Stimulated activated CD8-positive, alpha-beta memory T cell treated with anti-CD3 and anti-CD28 coated beads, Interleukin-12 subunit alpha, Interleukin-12 subunit beta, amount 100 ng/mL, for 24 hours (primary cell): Measurements from ENCODE around the gene UMPS.
"Not testable (repeated sequence)": the region's sequence is repeated elsewhere in the genome, so short reads cannot be mapped to it uniquely, and the experiment has no call there.

Source experiments
- DNase-seq: peaks from one replicate; pipeline ENCODE4 v3.0.0-alpha.2; 2020; ENCODE audit errors: extremely low read depth

UMPS gene

GRCh38 chr3:124707223-124707622 is 23.0 kb upstream of the UMPS start:
- DNase-seq: not testable (repeated sequence)

DNA sequence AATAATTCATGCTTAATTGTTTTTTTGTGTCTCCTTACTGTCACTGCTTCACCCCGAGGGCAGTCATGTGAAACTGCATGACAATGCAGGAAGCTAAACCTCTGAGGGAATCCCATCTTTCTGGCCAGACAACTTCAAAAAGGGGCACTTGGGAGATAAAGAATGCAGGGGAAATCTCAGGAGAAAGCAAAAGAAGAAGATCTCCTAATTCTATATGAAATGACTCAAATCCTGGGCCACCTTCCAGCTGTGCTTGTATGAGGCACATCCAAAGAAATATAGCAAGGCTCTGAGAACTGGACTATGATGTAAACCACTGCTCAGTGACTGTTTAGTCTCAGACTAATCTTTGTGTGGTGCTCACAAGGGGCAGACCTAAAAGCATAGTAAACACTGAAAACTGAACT is 22.6 kb upstream of the UMPS start:
- DNase-seq: no peak

GRCh38 chr3:124714223-124714853 is 15.9 kb upstream of the UMPS start:
- DNase-seq: no peak

DNA sequence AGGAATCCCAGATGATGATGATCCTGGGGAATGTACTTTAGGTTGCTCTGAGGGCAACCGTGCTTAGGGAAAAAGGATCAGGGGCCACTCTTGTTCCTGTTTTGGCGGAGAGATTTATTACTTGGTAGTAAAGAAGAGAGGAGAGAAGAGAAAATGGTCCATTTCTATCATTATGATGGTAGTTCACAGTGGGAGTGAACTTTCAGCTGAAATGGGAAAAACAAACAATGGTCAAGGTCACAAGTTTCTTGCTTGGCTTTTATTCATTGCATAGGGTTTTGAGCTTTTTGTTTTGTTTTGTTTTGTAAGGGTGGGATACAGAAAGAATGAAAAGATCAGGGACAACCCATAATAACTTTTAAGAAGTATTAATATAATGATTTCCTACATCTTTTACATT is 7.7 kb upstream of the UMPS start:
- DNase-seq: no peak

GRCh38 chr3:124730941-124731297 is 667 bp downstream of the UMPS start:
- no peak for DNase-seq

GRCh38 chr3:124731760-124732159 is 1.5 kb downstream of the UMPS start:
- no peak for DNase-seq

- DNase-seq: no peak
Measured at GRCh38 chr3:124741027-124741426, 10.8 kb downstream of the UMPS start.

DNA sequence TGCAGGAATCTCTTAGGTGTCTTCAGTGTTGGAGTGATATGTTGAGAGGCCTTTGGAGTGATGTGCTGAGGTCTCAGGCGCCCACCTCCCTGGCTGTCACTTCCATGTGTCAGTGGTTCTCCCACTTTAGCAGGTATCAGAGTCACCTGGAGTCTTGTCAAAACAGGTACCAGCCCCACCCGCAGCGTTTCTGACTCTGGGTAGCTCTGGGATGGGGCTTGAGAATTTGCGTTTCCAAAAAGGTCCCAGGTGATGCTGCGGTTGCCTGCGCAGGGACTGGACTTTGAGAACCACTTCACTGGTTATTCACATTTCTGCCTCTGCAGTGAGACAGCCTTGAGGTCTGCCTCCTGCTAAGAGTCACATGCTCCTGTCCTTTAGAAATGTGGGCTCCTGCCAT is 15.5 kb downstream of the UMPS start:
- DNase-seq: no peak

DNA sequence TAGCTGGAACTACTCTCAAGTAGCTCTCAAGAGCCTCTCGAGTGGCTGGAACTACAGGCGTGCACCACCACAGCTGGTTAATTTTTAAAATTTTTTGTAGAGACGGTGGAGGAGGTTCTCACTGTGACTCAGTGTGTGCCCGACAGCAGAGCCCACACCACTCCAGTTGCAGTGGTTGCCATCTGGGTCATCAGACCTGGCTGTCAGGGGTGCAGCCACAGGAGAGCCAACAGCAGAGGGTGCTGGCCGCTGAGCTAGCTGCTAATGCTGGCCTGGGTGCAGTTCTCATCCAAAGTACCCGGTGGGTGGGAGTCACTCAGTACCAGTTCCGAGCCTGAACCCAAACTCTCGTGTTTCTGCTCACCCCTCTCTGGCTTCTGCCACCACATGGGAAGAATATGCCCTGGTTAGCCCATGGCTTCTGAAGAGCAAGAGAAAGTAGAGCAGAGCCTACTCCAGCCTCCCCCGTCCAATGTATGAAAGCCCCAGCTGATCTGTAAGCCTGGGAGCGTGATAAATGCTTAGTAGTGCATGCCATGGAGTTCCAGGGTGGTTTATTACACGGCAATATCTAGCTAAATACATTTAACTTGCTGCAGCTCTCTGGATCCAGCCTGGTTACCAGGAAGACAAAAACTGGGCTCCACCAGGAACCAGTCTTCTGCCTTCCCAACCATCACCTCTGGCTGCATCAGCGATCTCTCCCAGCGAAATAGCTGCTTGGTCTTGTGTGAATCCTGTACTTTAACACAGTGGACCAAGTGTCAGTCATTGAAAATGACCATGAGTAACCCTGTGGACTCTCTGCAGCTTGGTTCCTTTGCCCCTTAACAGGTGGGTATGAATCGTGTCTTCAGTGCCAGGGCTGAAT is 17.1 kb downstream of the UMPS start:
- no peak for DNase-seq

GRCh38 chr3:124748560-124749198 is 18.4 kb downstream of the UMPS start:
- no peak for DNase-seq

DNA sequence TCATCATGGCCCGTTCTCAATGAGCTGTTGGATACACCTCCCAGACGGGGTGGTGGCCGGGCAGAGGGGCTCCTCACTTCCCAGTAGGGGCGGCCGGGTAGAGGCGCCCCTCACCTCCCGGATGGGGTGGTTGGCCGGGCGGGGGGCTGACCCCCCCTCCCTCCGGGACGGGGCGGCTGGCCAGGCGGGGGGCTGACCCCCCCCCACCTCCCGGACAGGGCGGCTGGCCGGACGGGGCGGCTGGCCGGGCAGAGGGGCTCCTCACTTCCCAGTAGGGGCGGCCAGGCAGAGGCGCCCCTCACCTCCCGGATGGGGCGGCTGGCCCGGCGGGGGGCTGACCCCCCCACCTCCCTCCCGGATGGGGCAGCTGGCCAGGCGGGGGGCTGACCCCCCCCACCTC is 19.6 kb downstream of the UMPS start:
- not testable (repeated sequence) for DNase-seq

DNA sequence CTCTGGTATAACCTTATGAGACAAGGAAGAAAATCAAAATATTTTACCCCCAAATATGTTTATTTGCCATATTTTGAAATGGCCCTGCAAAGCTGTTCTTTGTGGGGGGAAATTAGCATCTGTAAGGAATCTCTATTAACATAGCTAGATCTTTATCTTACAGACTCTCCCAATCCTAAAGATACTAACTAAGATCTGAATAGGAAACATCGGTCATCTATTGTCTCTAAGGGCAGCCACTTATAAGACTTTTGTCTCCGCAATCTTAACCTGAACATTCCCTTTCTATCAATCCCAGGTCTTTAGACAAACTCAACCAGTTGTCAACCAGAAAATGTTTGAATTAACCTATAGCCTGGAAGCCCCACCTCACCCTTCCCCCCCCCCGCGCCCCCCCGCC is 21.2 kb downstream of the UMPS start:
- DNase-seq: no peak

DNA sequence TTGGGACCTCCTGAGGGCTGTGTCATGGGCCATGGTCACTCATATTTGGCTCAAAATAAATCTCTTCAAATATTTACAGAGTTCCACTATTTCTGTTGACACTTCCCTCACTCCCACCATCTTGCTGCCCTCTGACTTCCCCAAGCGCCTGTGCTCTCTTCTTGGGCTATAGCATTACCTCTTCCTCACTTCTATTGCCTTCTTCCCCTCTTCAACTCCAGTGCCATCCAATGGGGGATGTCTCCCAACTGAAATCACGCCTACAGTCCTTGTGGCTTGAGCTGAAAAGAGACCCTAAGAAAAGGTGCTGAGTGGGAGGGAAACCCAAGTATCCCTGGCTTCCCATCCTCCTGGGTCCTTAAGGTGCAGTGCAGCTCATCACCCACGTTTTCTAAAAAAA is 21.8 kb downstream of the UMPS start:
- no peak for DNase-seq

DNA sequence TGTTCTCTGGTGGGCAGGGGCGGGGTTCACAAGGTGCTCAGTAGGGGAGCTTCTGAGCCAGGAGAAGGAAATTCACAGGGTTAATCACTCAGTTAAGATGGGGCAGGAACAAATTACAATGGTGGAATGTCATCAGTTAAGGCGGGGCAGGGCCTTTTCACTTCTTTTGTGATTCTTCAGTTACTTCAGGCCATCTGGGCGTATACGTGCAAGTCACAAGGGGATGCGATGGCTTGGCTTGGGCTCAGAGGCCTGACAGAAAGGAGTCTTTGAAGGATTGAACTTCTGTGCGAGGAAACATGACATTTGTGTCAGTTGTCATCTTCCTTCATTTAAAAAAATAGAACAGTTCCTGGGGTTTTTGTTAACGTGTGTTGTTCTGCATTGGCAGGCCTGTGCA is 27.7 kb downstream of the UMPS start:
- DNase-seq: not testable (repeated sequence)

GRCh38 chr3:124758851-124759635 is 28.8 kb downstream of the UMPS start:
- DNase-seq: no peak

DNA sequence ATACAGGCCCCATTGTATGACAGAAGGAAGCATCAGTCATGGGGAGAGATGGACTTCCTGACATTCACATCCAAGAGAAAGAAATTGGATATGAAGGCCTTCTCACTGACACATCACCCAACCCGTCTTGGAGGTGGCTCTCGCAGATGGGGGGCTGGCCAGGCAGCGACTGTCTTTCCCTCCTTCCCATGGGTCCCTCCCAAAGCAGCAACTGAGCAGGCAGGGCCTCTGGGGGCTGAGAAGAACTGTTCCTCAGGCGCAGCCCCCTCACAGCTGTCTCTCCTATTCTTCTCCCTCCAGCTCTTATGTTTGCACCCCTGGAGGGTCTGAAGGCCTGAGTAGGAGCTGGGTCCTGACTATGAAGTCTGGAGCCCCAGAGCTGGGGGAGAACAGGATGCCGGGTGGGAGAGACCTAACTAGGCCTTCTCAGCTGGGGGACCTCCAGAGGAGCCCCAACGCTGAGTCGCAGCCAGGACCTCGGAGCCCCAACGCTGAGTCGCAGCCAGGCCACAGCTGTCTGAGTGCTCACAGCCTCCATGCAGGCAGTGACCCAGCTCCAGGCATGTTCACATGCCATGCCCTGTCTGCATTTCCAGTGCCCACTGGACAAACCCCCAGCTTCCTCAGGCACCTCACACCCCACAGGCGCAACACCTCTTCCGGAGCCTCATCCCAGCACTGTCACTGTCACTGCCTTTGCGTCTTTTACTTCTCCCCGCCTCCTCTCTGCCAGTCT is 29.6 kb downstream of the UMPS start:
- DNase-seq: no peak

- no peak for DNase-seq
Measured at GRCh38 chr3:124760601-124761000, 30.3 kb downstream of the UMPS start.

GRCh38 chr3:124761250-124761796 is 31.1 kb downstream of the UMPS start:
- peak; percentile 39 for DNase-seq

GRCh38 chr3:124761935-124762660 is 31.8 kb downstream of the UMPS start:
- no peak for DNase-seq

- DNase-seq: no peak
Measured at GRCh38 chr3:124762661-124763011, 32.4 kb downstream of the UMPS start.

DNA sequence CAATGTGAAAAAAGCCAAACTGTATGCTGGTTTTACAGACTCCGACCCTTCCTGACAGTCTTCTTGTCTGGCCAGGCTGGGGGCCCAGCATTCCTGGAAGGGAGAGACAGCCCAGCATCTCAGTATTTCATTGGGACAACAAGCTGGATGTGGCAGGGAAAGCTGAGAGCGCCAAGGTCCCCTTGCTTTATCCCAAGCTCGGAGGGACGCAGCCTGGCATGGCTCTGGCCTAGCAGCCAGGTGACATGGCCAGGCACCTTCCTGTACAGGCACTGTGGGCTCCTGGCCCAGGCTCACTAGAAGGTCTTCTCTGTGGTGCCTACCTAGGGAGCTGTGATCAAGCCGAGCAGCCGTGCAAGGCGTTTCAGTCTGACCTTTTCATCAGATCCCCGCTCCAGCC is 33.0 kb downstream of the UMPS start:
- DNase-seq: no peak
